ENCODE results near the gene CCDC9B. TPM values are rescaled to one million over a fixed set of nuclear protein-coding genes. Genes with fewer than 3 reads are reported as not detected.

The CCDC9B gene
- total RNA-seq, 1 experiment from 2014 or later = 5.9 TPM

- DNase-seq (ENCODE audit: low spot score) = peak; percentile 93
- in situ Hi-C loops (cut with HindIII; ENCODE audit: low sequenced_read_pairs) = no loop called here
These were observed 26.0 kb upstream of the CCDC9B start for GRCh38 chr15:40366457-40367370.

GRCh38 chr15:40365624-40366456, 25.1 kb upstream of the CCDC9B start:
- in situ Hi-C loops (cut with HindIII; ENCODE audit: low sequenced_read_pairs) = no loop called here

GRCh38 chr15:40365016-40365415, 24.3 kb upstream of the CCDC9B start:
- in situ Hi-C loops (cut with HindIII; ENCODE audit: low sequenced_read_pairs) = no loop called here
- no peak for DNase-seq (ENCODE audit: low spot score)

More at GRCh38 chr15:40365624-40366456, 25.1 kb upstream of the CCDC9B start:
- DNase-seq (ENCODE audit: low spot score) = no peak

- in situ Hi-C loops (cut with HindIII; ENCODE audit: low sequenced_read_pairs) = no loop called here
- no peak for DNase-seq (ENCODE audit: low spot score)
These were observed 23.5 kb upstream of the CCDC9B start for GRCh38 chr15:40364251-40364650.

GRCh38 chr15:40363611-40364010, 22.9 kb upstream of the CCDC9B start:
- in situ Hi-C loops (cut with HindIII; ENCODE audit: low sequenced_read_pairs) = no loop called here
- no peak for DNase-seq (ENCODE audit: low spot score)

- in situ Hi-C loops (cut with HindIII; ENCODE audit: low sequenced_read_pairs) = no loop called here
- DNase-seq (ENCODE audit: low spot score) = peak; percentile 70
These were observed 20.9 kb upstream of the CCDC9B start for GRCh38 chr15:40361640-40362039.

- in situ Hi-C loops (cut with HindIII; ENCODE audit: low sequenced_read_pairs) = no loop called here
These were observed 19.3 kb upstream of the CCDC9B start for GRCh38 chr15:40360015-40360414.

GRCh38 chr15:40358471-40359353, 18.0 kb upstream of the CCDC9B start:
- DNase-seq (ENCODE audit: low spot score) = peak; percentile 71

More at GRCh38 chr15:40360015-40360414, 19.3 kb upstream of the CCDC9B start:
- DNase-seq (ENCODE audit: low spot score) = no peak

GRCh38 chr15:40357723-40358470, 17.2 kb upstream of the CCDC9B start, which contains the start of gene DISP2:
Gene DISP2 (plus strand): TSS chr15:40358219. CDS start chr15:40358322, 103 bp downstream.
- peak; percentile 90 for DNase-seq (ENCODE audit: low spot score)
- in situ Hi-C loops (cut with HindIII; ENCODE audit: low sequenced_read_pairs) = no loop called here

More at GRCh38 chr15:40358471-40359353, 18.0 kb upstream of the CCDC9B start:
- in situ Hi-C loops (cut with HindIII; ENCODE audit: low sequenced_read_pairs) = no loop called here

- in situ Hi-C loops (cut with HindIII; ENCODE audit: low sequenced_read_pairs) = no loop called here
- DNase-seq (ENCODE audit: low spot score) = no peak
These were observed 16.5 kb upstream of the CCDC9B start for GRCh38 chr15:40357246-40357645.

GRCh38 chr15:40355976-40356585, 15.3 kb upstream of the CCDC9B start:
- in situ Hi-C loops (cut with HindIII; ENCODE audit: low sequenced_read_pairs) = no loop called here
- DNase-seq (ENCODE audit: low spot score) = no peak

GRCh38 chr15:40354408-40355171, 13.9 kb upstream of the CCDC9B start:
- DNase-seq (ENCODE audit: low spot score) = peak; percentile 96
- in situ Hi-C loops (cut with HindIII; ENCODE audit: low sequenced_read_pairs) = no loop called here

GRCh38 chr15:40353697-40354096, 13.0 kb upstream of the CCDC9B start:
- in situ Hi-C loops (cut with HindIII; ENCODE audit: low sequenced_read_pairs) = no loop called here

GRCh38 chr15:40352281-40352901, 11.7 kb upstream of the CCDC9B start:
- in situ Hi-C loops (cut with HindIII; ENCODE audit: low sequenced_read_pairs) = no loop called here
- DNase-seq (ENCODE audit: low spot score) = no peak

More at GRCh38 chr15:40353697-40354096, 13.0 kb upstream of the CCDC9B start:
- peak; percentile 83 for DNase-seq (ENCODE audit: low spot score)

- DNase-seq (ENCODE audit: low spot score) = no peak
- in situ Hi-C loops (cut with HindIII; ENCODE audit: low sequenced_read_pairs) = no loop called here
These were observed 8.4 kb upstream of the CCDC9B start for GRCh38 chr15:40349163-40349562.

GRCh38 chr15:40348474-40348870, 7.7 kb upstream of the CCDC9B start:
- DNase-seq (ENCODE audit: low spot score) = no peak
- in situ Hi-C loops (cut with HindIII; ENCODE audit: low sequenced_read_pairs) = no loop called here

Measured in G401 (cell line).